ENCODE data around the gene SESTD1.
A peak's percentile ranks its signal among the peaks of the same experiment; 100 is the strongest.
"Not testable (repeated sequence)": the region's sequence is repeated elsewhere in the genome, so short reads cannot be mapped to it uniquely, and the experiment has no call there.

SESTD1 gene

DNA sequence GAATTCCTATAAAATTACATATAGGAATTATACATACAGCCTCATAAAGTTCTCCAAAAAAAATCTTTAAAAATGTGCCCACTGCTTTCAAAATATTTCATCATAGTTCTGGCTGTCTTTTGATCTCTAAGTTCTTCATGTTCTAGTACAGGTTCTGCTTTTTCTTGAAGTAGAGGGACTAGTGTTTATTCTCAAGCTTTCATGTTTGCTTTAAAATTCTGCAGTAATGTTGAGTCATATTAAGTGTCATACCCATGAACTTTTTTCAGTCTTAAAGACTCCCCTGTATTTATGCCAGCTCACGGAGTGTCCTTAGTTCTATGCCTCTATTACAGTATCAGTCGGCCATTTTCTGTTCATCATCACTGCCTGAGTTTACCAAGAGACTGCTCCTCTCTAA lies 159.9 kb downstream of the SESTD1 start:
- no peak overlapping the region for H3K4me3 Mint-ChIP-seq
- H3K36me3 Mint-ChIP-seq (ENCODE audit: low read depth): peaks cover 24% of the 10 kb centered on the region
- no peaks in the 10 kb centered on the region for H3K9me3 Mint-ChIP-seq
- H3K27me3 Mint-ChIP-seq (ENCODE audit: low read depth): no peaks in the 10 kb centered on the region
- H3K27ac Mint-ChIP-seq: no peak overlapping the region
- peaks cover 24% of the 10 kb centered on the region for H3K4me1 Mint-ChIP-seq (ENCODE audit: low read depth)

DNA sequence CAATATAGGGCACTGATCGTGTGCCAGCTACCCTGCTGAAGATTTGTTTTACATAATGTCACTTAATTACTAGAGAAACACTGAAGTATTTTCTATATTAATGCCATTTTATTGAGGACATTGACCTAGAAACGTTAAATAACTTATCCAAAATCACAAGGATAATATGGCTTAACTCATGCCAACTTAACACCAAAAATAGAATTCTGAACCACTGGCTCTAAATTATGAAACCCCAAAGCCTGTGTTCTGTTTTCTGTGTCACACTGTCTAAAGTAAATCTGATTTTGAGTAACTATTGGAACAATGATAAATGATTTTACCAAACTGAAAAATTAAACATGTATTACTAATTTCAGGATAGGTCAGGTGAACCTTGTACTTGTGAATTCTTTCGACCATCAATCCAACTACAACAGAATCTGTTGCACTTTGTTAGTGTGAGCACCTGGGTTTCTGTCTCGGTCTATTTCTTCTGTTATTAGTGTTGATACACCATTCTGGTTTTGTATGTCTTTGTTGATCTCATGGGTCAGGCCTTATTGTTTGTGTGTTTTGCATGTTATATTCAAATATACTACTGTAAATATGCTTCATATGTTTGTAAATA lies 166.4 kb downstream of the SESTD1 start:
- H3K9me3 Mint-ChIP-seq: peaks cover 11% of the 10 kb centered on the region
- H3K27me3 Mint-ChIP-seq (ENCODE audit: low read depth): no peaks in the 10 kb centered on the region
- no peak overlapping the region for H3K4me3 Mint-ChIP-seq
- H3K4me1 Mint-ChIP-seq (ENCODE audit: low read depth): peaks cover 24% of the 10 kb centered on the region
- H3K27ac Mint-ChIP-seq: no peak overlapping the region
- H3K36me3 Mint-ChIP-seq (ENCODE audit: low read depth): peaks cover 8% of the 10 kb centered on the region

DNA sequence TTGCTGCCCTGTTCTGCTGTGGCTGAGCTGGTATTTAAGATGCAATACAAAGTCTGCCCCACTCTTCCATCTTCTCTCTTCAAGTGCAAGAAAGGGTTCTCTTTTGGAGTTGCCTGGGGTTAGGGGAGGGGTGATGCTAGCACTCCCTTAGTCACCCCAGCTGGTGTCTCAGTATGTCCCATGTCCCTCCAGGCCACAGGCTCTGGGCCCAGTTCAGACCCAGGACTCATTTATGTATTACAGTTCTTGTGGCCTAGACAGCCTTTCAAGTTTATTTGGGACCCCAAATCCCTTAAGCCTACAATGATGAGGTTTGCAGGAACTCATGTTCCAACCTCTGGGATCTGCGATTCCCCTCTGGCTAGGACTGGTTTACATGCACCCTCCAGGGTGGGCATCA lies 167.5 kb downstream of the SESTD1 start:
- H3K27me3 Mint-ChIP-seq (ENCODE audit: low read depth): no peaks in the 10 kb centered on the region
- H3K4me3 Mint-ChIP-seq: no peak overlapping the region
- no peak overlapping the region for H3K27ac Mint-ChIP-seq
- H3K9me3 Mint-ChIP-seq: peaks cover 12% of the 10 kb centered on the region
- peaks cover 1% of the 10 kb centered on the region for H3K36me3 Mint-ChIP-seq (ENCODE audit: low read depth)
- H3K4me1 Mint-ChIP-seq (ENCODE audit: low read depth): peaks cover 24% of the 10 kb centered on the region

DNA sequence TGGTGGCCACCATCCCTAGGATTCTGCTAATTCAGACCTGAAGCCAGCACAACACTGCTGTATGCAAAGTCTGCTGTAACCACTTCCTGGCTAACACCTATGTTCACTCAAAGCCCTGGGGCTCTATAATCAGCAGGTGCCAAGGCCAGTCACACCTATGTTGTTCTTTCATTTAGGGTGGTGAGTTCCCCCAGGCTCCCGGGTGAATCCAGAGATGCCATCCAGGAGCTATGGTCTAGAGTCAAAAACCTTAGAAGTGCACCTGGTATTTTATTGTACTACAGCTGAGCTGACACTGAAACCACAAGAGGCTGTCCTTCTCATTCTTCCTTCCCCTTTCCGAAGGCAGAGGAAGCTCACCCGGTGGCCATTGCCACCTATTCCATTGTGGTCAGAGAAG lies 168.5 kb downstream of the SESTD1 start:
- peaks cover 18% of the 10 kb centered on the region for H3K9me3 Mint-ChIP-seq
- peaks cover 24% of the 10 kb centered on the region for H3K4me1 Mint-ChIP-seq (ENCODE audit: low read depth)
- peaks cover 5% of the 10 kb centered on the region for H3K36me3 Mint-ChIP-seq (ENCODE audit: low read depth)
- H3K4me3 Mint-ChIP-seq: peak overlapping the region; percentile 43
- H3K27ac Mint-ChIP-seq: no peak overlapping the region
- no peaks in the 10 kb centered on the region for H3K27me3 Mint-ChIP-seq (ENCODE audit: low read depth)

DNA sequence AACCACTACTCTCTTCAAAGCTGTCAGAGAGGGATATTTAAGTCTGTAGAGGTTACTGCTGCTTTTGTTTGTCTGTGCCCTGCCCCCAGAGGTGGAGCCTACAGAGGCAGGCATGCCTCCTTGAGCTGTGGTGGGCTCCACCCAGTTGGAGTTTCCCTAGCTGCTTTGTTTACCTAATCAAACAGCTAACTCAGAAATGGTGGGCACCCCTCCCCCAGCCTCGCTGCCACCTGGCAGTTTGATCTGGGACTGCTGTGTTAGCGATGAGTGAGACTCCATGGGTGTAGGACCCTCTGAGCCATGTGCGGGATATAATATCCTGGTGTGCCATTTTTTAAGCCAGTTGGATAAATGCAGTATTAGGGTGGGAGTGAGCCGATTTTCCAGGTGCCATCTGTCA lies 171.7 kb downstream of the SESTD1 start:
- H3K36me3 Mint-ChIP-seq (ENCODE audit: low read depth): peaks cover 13% of the 10 kb centered on the region
- peaks cover 25% of the 10 kb centered on the region for H3K9me3 Mint-ChIP-seq
- peaks cover 24% of the 10 kb centered on the region for H3K4me1 Mint-ChIP-seq (ENCODE audit: low read depth)
- H3K4me3 Mint-ChIP-seq; H3K27ac Mint-ChIP-seq; H3K27me3 Mint-ChIP-seq (ENCODE audit: low read depth): not testable (repeated sequence)

DNA sequence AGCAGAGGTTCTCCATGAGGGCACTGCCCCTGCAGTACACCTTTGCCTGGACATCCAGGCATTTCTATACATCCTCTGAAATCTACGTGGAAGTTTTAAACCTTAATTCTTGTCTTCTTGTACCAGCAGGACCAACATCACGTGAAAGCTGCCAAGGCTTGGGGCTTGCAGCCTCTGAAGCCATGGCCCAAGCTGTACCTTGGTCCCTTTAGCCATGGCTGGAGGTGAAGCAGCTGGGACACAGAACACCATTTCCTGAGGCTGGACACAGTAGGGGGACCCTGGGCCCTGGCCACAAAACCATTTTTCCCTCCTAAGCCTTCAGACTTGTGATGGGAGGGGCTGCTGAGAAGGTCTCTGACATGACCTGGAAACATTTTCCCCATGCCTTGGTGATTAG lies 181.9 kb downstream of the SESTD1 start:
- Mint-ChIP-seq H3K36me3 (ENCODE audit: low read depth) (peaks cover 2% of the 10 kb centered on the region), H3K27me3 (ENCODE audit: low read depth) (no peaks in the 10 kb centered on the region), H3K27ac (no peak overlapping the region), H3K9me3 (peaks cover 29% of the 10 kb centered on the region), H3K4me3 (no peak overlapping the region), H3K4me1 (ENCODE audit: low read depth) (no peaks in the 10 kb centered on the region)

DNA sequence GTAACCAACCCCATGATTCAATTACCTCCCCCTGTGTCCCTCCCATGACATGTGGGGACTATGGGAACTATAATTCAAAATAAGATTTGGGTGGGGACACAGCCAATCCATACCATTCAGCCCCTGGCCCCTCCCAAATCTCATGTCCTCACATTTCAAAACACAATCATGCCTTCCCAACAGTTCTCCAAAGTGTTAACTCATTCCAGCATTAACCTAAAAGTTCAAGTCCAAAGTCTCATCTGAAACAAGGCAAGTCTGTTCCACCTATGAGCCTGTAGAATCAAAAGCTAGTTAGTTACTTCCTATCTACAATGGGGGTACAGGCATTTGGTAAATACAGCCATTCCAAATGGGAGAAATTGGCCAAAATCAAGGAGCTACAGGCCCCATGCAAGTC lies 182.7 kb downstream of the SESTD1 start:
- H3K9me3 Mint-ChIP-seq: peaks cover 35% of the 10 kb centered on the region
- H3K27ac Mint-ChIP-seq: no peak overlapping the region
- peaks cover 2% of the 10 kb centered on the region for H3K36me3 Mint-ChIP-seq (ENCODE audit: low read depth)
- no peaks in the 10 kb centered on the region for H3K27me3 Mint-ChIP-seq (ENCODE audit: low read depth)
- no peaks in the 10 kb centered on the region for H3K4me1 Mint-ChIP-seq (ENCODE audit: low read depth)
- H3K4me3 Mint-ChIP-seq: no peak overlapping the region

DNA sequence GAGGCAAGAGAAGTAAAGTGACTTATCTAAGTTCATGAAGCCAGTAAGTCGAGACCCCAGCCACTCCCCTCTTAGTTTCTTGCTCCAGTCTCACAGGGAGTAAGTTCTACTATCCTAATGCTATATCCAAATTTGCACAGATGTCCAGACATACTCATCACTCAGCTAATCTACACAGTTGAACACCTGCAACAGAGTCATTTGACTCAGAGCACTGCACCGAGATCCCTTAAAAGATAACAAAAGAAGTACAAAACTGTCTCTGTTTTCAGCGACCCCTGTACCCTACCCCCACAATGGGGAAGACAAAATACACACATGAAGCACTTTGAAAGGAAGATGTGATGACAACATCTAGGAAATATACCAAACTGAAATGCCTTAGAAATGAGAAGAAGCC lies 192.1 kb downstream of the SESTD1 start:
- H3K9me3 Mint-ChIP-seq: peaks cover 26% of the 10 kb centered on the region

DNA sequence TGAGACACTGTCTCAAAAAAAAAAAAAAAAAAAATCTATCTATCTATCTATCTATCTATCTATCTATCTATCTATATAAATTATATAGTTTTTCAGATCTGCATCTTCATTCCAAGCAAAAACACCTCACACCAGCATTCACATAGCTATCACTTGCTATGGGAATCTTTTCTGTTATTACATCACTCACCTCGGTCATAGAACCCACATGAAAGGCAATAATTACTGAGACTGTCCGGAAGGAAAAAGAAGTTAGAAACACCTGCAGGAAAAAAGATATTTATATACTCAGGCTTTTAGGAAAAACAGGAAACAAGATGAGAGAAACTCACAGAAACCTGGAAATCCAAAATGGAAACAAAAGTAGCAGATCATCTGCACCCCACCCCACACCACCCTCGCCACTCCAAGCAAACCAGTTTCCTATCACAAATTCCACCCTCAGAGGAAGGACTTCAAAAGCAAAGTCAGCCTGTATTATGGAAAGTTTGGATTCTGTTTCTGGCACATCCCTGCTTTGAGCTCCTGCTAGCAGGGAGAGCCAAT lies 192.7 kb downstream of the SESTD1 start:
- Mint-ChIP-seq H3K9me3 (peaks cover 20% of the 10 kb centered on the region), H3K4me3 (no peak overlapping the region), H3K36me3 (ENCODE audit: low read depth) (peaks cover 7% of the 10 kb centered on the region), H3K27me3 (ENCODE audit: low read depth) (peaks cover 3% of the 10 kb centered on the region), H3K4me1 (ENCODE audit: low read depth) (peaks cover 5% of the 10 kb centered on the region), H3K27ac (no peak overlapping the region)

More for the DNA sequence above, 192.1 kb downstream of the SESTD1 start:
- Mint-ChIP-seq H3K27ac (no peak overlapping the region), H3K27me3 (ENCODE audit: low read depth) (peaks cover 3% of the 10 kb centered on the region), H3K4me3 (no peak overlapping the region), H3K4me1 (ENCODE audit: low read depth) (peaks cover 5% of the 10 kb centered on the region), H3K36me3 (ENCODE audit: low read depth) (peaks cover 7% of the 10 kb centered on the region)

DNA sequence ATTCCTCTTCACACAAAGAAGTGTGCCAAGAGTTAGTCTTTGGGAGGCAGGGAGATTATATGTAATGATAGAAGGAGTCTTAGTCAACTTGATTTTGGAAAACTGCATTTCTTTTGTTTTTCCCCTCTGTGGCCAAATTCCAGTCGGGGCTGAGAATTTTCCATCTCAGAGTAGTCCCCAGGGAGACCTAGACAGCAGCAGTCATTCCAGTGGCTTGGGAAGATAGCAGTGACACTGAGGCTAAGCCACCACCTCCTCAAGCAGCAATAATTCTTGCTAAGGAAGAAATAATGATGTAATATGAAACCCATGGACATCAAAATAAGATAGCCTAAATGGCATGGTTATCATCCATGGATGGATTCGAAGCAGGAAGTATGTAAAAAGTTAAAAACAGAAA lies 193.7 kb downstream of the SESTD1 start:
- Mint-ChIP-seq H3K9me3 (peaks cover 17% of the 10 kb centered on the region), H3K27ac (no peak overlapping the region), H3K27me3 (ENCODE audit: low read depth) (no peaks in the 10 kb centered on the region), H3K4me1 (ENCODE audit: low read depth) (peaks cover 5% of the 10 kb centered on the region), H3K36me3 (ENCODE audit: low read depth) (peaks cover 7% of the 10 kb centered on the region), H3K4me3 (no peak overlapping the region)

DNA sequence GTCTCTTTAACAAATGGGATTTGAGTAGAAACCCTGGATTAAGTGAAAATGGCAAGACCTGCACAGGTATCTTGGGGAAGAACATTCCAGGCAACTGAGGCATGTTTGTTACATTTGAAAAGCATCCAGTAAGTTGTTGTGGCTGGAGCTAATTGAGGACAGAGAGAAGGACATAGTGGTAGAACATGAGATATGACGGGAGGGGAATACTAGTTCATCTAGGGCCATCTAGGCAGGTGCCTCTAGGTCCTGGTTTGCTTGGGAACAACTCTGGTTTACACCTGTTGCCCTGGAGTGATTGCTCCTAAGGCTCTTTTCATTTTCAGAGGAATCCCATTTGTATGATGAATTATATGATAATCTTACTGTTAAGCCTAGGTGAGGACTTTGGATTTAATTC lies 194.9 kb downstream of the SESTD1 start:
- peaks cover 17% of the 10 kb centered on the region for H3K9me3 Mint-ChIP-seq
- H3K27me3 Mint-ChIP-seq (ENCODE audit: low read depth): no peaks in the 10 kb centered on the region
- no peak overlapping the region for H3K4me3 Mint-ChIP-seq

DNA sequence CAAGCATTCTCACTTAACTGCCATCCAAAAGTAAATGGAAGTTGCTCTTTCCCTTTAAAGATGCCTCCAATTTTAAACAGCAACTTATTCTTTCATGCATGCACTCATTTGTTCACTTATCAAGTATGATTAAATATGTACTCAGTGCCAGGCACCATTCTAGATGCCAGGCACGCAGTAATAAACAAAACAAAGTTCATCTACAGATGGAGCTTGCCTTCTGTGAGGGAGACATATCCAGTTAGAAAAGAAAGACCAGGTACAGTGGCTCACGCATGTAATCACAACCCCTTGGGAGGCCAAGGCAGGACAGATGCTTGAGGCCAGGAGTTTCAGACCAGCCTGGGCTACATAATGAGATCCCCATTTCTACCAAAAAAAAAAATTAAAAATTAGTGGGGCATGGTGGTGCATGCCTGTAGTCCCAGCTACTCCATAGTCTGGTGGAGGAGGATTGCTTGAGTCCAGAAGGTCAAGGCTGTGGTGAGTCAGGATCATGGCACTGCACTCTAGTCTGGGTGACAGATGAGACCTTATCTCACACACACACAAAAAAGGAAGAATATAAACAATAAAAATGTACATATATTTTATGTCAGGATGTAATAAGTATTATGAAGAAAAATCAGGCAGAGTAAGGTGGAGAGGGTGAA lies 195.5 kb downstream of the SESTD1 start:
- Mint-ChIP-seq H3K9me3 (peaks cover 17% of the 10 kb centered on the region), H3K36me3 (ENCODE audit: low read depth) (peaks cover 8% of the 10 kb centered on the region), H3K4me1 (ENCODE audit: low read depth) (peaks cover 5% of the 10 kb centered on the region), H3K27ac (no peak overlapping the region), H3K4me3 (no peak overlapping the region), H3K27me3 (ENCODE audit: low read depth) (no peaks in the 10 kb centered on the region)

More for the DNA sequence above, 194.9 kb downstream of the SESTD1 start:
- Mint-ChIP-seq H3K4me1 (ENCODE audit: low read depth) (peaks cover 5% of the 10 kb centered on the region), H3K27ac (no peak overlapping the region), H3K36me3 (ENCODE audit: low read depth) (peaks cover 8% of the 10 kb centered on the region)

DNA sequence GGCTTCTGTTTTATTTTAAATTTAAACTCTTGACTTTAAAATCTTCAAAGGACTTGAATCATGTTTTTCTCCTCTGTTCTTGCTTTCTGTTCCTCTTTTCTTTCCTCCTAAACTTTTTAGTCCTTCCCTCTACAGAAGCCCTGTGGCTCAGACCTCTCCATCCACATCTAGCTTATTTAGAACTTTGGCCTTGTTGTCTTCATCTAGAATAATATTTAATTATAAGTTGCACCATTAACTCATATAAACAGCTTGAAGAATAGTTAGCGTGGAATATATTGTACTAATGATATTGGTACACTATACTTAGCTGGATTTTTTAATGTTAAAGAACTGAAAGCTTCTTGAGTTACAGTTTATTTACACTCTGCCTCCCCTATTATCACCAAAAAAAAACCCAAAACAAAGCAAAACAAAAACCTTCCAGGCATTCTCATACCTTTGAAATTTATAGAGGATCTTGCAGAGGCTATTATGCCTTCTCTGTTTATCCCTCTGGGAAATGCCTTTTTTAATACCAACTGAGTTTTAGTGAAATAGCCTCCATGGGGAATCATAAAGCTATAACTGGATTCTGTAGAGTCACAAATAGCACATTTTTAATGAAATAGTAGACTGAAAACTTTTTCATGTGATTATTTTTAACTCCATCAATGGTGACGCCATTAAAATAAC lies 205.5 kb downstream of the SESTD1 start:
- Mint-ChIP-seq H3K9me3 (no peaks in the 10 kb centered on the region), H3K4me1 (ENCODE audit: low read depth) (no peaks in the 10 kb centered on the region), H3K4me3 (no peak overlapping the region), H3K27me3 (ENCODE audit: low read depth) (no peaks in the 10 kb centered on the region), H3K36me3 (ENCODE audit: low read depth) (no peaks in the 10 kb centered on the region), H3K27ac (no peak overlapping the region)

DNA sequence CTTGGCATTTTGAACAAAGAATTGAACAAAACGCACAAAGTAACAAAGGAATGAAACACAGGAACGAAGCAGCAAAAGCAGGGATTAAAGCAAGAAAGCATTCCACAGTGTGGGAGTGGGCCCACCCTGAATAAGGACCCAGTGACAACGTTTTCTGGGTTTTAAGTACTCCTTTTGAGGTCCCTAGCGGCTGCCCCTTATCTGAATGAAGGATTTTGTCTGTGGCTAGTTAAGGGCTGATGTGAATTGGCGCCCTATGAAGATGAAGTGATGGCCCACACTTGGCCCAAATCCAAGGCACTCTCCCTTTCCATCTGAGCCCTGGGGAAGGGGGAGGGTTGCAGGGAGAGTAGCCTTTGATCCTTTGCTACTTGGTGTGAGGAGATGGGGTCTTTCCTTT lies 206.9 kb downstream of the SESTD1 start:
- H3K9me3 Mint-ChIP-seq: no peaks in the 10 kb centered on the region
- H3K27ac Mint-ChIP-seq: no peak overlapping the region
- no peak overlapping the region for H3K4me3 Mint-ChIP-seq
- no peaks in the 10 kb centered on the region for H3K27me3 Mint-ChIP-seq (ENCODE audit: low read depth)
- H3K36me3 Mint-ChIP-seq (ENCODE audit: low read depth): no peaks in the 10 kb centered on the region
- H3K4me1 Mint-ChIP-seq (ENCODE audit: low read depth): no peaks in the 10 kb centered on the region

DNA sequence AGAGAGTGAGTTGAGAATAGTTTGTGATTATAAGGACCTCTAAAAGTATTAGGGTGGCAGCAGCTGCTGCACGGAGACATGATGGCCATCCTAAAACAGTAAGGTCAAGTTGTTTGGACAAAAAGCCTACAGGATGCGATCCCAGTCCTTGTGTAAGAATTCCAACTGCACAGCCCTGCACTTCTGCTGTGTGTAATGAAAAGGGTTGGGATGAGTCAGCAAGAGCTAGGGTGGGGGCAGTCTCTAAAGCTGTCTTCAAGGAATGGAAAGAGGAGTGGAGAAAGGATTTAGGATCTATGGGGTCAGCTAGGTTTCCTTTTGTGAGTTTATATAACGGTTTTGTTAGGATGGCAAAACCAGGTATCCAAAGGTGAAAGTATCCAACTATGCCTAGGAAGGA lies 211.1 kb downstream of the SESTD1 start:
- H3K4me1 Mint-ChIP-seq (ENCODE audit: low read depth): peaks cover 16% of the 10 kb centered on the region
- not testable (repeated sequence) for H3K27ac Mint-ChIP-seq; H3K9me3 Mint-ChIP-seq; H3K4me3 Mint-ChIP-seq; H3K36me3 Mint-ChIP-seq (ENCODE audit: low read depth); H3K27me3 Mint-ChIP-seq (ENCODE audit: low read depth)
